ENCODE measurements around the gene TM9SF1.
A peak's percentile ranks its signal among the peaks of the same experiment; 100 is the strongest.

The TM9SF1 gene

DNA sequence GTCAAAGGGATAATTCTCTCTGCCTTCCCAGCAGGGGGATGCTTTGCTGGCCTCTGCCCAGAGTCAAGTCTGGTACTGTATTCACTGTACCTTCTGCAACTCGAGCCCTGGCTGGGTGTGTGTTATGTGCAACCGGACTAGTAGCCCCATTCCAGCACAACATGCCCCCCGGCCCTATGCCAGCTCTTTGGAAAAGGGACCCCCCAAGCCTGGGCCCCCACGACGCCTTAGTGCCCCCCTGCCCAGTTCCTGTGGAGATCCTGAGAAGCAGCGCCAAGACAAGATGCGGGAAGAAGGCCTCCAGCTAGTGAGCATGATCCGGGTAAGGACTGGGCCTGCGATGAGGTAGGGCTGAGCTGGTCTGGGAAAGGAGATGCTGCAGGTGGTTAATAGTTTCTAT is 44.7 kb downstream of the TM9SF1 start:
- DNase-seq, result no peak

DNA sequence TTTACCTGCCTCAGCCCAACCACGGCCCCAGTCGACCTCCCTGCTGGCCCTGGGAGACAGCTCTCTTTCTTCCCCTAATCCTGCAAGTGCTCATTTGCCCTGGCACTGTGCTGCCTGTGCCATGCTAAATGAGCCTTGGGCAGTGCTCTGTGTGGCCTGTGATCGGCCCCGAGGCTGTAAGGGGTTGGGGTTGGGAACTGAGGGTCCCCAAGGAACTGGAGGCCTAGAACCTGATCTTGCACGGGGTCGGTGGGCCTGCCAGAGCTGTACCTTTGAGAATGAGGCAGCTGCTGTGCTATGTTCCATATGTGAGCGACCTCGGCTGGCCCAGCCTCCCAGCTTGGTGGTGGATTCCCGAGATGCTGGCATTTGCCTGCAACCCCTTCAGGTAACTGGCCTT is 45.2 kb downstream of the TM9SF1 start:
- DNase-seq, result no peak

- no peak for DNase-seq
Measured at GRCh38 chr14:24149302-24149969, 45.8 kb downstream of the TM9SF1 start.

GRCh38 chr14:24147761-24148428 is 47.3 kb downstream of the TM9SF1 start:
- no peak for DNase-seq

DNA sequence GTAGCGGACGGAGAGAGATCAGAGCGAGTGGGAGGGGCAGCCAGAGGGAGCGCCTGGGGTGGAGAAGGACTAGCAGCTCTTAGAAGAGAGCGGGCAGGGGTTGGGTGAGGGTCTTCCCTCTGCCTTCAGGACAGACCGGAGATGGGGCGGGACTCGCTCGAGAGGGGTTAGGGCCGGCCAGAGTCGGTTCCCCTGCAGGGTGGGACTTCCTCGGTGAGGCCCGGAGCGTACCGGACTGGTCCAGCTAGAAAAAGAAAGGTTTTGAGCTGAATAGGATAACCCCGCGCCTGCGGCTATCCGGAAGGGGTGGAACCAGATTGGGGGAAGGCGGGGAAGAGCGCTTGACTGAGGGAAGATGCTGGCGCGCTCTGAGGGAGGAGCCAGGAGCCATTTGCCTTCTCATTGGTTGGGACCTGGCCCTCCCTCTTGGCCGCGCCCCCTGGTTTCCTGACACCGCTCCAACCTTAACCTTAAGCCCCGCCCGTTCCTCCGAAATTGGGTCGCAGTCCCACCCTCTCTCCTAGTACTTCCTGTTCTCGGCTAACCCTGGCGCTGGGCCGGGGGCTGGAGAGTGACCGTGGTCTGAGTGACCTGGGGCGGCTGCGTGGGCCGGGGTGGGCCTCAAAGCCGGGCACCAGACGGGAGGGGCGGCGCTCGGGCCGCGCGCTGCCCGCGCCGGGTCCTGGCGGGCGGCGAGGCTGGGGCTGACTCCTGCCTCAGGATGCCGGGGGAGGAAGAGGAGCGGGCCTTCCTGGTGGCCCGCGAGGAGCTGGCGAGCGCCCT is 48.1 kb downstream of the TM9SF1 start, which contains the start of gene RNF31:
Gene RNF31 (plus strand): TSS at position 521 of the 783 bp plus-strand sequence. CDS start 201 bp downstream, at position 722.
- DNase-seq, result peak; percentile 99

DNA sequence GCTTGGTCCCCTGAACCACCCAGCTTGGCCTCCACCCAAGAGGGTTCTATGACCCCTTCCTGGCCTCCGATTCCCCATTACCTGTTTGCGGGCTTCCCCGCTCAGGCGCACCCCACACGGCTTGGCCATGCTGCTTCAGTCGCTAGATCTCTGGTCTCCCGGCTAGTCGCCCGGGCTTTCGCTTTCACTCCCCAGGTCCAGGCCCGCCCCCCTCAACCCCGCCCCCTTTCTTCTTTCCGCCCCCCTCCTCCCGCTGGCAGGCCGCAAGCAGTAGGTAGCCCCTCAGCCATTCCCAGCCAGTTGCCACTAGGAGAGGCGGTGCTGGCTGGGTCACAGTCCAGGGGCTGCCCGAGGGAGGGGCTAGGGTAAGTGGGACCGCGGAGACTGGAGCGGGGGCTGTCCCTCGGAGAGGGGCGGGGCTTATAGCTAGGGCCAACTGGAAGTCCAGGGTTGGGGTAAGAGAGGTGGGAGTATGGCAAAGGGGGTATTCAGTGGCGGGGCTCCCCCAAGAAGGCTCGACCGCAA is 48.7 kb downstream of the TM9SF1 start, which contains the start of gene PSME2:
Gene PSME2 (minus strand): TSS at position 158 of the 525 bp plus-strand sequence. CDS start 29 bp downstream, at position 129.
- peak; percentile 88 for DNase-seq

GRCh38 chr14:24145690-24146452 is 49.4 kb downstream of the TM9SF1 start:
- no peak for DNase-seq

DNA sequence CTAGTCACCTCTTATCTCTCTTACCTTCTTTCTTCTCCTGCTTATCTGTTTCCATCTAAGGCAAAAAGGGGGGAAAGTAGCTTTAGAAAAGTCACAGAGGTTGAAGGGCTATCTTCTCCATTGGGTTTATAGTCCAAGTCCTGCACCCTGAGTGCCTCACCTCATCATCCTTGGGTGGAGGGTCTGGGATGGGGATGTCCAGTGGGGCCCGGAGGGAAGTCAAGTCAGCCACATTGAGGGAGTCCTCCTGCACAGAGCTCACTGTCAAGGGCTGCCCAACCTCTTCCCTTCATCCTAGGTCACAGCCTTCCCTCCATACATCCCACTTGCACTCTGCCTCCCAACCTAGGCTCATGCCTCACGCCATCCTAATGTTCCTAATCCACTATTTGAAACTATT is 50.0 kb downstream of the TM9SF1 start:
- no peak for DNase-seq

DNA sequence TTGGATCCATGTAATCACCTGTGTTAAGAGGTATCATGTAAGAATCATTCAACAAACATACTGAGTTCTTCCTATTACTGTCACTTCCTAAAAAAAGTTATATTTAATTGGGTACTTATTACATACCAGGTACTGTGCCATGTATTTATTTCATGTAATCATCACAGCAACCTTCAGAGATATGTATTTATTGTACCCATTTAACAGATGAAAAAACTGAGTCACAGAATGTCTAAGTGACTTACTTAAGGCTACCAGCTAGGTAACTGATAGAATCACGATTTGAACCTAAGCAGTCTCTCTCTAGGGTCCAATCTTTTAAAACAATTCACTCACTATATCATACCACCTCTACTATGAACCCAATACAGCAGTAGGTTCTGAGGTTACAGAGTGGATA is 50.8 kb downstream of the TM9SF1 start:
- DNase-seq, result no peak

DNA sequence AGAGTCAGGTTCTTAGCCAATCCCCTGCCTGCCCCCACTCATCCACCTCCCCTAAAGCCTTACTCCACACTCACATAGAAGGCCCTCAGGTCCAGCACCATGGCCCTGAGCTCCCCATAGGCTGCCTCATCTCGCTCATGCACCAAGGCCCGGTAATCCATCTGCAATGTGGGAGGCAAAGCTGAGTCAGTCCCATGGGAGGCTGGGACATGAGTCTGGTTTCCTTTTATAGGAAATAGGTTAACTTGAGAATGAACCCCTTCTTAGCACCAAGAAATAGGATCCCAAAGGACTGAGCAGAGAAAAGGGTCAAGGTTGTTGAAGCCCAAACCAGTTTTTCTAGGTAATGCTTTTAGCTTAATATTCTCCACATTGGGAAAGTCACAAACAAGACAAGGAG is 51.7 kb downstream of the TM9SF1 start:
- no peak for DNase-seq

- peak; percentile 100 for DNase-seq
Measured at GRCh38 chr14:24141097-24141880, 54.0 kb downstream of the TM9SF1 start, which contains the start of gene EMC9. Gene EMC9 (minus strand): TSS chr14:24141591. CDS start chr14:24141304, 287 bp downstream.

DNA sequence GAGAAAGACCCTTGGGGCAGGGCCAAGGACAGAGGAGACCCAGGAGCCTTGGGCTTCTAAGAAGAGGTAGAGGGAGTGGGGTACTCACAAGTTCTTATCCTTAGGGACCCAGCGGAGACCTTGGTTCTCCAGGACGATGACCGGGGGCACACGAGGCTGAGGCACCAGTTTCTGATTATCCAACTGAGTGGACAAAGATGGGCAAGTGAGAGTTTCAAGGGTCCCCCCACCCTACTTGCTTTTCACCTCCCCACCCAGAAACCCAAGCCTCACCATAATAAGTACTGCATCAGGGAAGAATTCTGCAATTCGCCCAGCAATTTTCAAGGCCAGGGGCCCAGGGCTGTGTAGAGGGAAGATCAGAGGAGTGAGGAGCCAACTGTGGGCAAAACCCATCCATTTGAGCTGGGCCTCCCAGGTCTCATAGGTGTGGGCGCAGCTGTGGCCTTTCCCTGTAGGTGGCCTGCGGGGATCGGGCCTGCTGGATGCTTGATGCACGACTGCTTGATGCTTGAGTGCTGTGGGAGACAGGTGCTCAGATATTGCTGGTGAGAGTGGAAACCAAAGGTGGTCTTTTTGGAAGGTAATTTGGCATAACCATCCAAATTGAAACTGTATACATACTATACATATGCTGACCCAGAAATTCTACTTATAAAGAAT is 55.8 kb downstream of the TM9SF1 start:
- DNase-seq, result peak; percentile 32
